HL-60/S4 treated with phorbol 12-myristate 13-acetate at 8.2 ng/mL for 4 days and 3 days (cell line): ENCODE results near the gene BCAR1.
"Not testable (repeated sequence)": the region's sequence is repeated elsewhere in the genome, so short reads cannot be mapped to it uniquely, and the experiment has no call there.

ENCODE experiments used
- in situ Hi-C: fragments of 300-500 bp; cut with MboI; formaldehyde crosslinking; loops from 2 replicates; pipeline ENCODE4 v1.15.0; 2022; ENCODE audit warnings: low sequenced_read_pairs

BCAR1 gene, protein sequence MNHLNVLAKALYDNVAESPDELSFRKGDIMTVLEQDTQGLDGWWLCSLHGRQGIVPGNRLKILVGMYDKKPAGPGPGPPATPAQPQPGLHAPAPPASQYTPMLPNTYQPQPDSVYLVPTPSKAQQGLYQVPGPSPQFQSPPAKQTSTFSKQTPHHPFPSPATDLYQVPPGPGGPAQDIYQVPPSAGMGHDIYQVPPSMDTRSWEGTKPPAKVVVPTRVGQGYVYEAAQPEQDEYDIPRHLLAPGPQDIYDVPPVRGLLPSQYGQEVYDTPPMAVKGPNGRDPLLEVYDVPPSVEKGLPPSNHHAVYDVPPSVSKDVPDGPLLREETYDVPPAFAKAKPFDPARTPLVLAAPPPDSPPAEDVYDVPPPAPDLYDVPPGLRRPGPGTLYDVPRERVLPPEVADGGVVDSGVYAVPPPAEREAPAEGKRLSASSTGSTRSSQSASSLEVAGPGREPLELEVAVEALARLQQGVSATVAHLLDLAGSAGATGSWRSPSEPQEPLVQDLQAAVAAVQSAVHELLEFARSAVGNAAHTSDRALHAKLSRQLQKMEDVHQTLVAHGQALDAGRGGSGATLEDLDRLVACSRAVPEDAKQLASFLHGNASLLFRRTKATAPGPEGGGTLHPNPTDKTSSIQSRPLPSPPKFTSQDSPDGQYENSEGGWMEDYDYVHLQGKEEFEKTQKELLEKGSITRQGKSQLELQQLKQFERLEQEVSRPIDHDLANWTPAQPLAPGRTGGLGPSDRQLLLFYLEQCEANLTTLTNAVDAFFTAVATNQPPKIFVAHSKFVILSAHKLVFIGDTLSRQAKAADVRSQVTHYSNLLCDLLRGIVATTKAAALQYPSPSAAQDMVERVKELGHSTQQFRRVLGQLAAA

DNA sequence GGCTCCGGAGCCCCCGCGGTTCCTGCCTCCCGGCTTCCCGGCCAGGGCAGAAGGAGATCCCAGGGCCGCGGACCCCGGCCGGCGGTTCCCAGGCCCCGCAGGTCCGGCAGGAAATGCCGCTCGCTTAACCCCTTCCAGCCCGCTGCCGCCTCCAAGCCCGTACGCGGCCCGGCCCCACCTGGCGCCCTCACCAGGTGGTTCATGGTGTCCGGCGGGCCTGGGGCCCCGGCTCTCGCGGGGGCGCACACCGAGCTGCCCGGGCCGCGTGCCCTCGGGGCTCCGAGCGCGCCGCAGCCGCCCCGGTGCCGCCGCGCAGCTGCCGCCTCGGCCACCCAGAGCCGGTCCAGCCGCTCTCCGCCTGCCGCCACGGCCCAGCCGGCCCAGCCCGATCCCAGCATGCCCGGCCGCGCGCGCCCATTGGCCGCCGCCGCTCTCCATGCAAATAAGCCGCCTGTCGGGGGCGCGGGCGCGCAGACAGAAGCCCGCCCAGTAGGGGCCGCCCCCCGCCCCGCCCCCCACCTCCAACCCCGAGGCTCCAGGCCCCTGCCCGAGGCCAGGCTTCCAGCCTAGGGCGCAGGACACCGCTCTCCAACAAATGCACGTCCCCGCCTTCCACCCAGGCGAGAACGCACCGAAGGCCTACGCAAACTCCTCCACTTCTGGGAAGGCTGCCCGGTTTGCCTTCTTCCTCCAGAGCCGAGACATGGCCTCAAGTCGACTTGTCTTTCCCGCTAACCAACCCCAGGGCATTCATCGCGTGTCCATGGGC, at the start of gene BCAR1:
TSS of gene BCAR1 (minus strand) at position 345 of the 769 bp plus-strand sequence. CDS start at position 203, 142 bp downstream.
- in situ Hi-C loops = no loop called here

GRCh38 chr16:75298267-75298666, 46.8 kb upstream of the BCAR1 start:
- in situ Hi-C loops = no loop called here

- in situ Hi-C loops = no loop called here
Measured at GRCh38 chr16:75296606-75297005, 45.2 kb upstream of the BCAR1 start.

- in situ Hi-C loops = no loop called here
Measured at GRCh38 chr16:75294773-75295459, 43.5 kb upstream of the BCAR1 start.

DNA sequence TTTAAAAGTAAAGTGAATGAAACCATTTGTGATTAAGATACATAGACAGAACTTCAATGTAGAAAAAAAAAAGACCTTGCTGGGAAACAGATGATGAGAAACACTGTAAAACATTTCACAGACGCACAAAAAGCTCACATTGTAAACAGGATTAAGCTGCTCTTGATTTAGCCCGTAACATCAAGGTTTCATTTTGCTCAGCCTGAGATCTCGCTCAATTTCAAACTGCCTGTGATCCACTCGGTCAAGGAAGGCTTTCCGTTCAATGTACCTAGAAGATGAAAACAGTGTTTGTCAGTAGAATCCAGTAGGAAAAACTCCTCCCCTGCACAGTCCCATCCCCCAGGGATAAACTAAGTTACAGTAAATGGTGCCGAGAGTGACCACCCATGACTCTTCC, 42.3 kb upstream of the BCAR1 start:
- in situ Hi-C loops = no loop called here

GRCh38 chr16:75293173-75293572, 41.7 kb upstream of the BCAR1 start:
- in situ Hi-C loops = no loop called here

DNA sequence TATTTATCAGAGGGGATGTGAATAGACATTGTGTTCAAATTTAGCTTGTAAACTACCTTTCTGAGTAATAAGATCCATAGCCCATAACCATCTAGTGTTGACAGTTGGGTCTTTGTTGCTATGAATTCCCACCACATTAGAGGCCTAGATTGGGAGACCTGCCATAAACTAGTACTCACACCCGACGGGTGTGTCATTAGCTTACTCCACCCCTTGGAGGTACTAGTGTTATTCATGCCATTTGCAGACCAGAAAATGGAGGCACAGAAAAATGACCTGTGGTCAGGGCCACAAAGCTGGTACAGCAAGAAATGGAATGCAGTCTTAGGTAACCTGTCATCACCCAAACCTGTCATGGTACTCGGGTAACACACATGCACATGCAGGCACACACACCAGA, 41.3 kb upstream of the BCAR1 start:
- in situ Hi-C loops = no loop called here

- in situ Hi-C loops = no loop called here
Measured at GRCh38 chr16:75289189-75289588, 37.8 kb upstream of the BCAR1 start.

- in situ Hi-C loops = no loop called here
Measured at GRCh38 chr16:75288596-75289120, 37.2 kb upstream of the BCAR1 start.

- in situ Hi-C loops = no loop called here
Measured at GRCh38 chr16:75288181-75288580, 36.8 kb upstream of the BCAR1 start.

GRCh38 chr16:75287708-75288107, 36.3 kb upstream of the BCAR1 start:
- in situ Hi-C loops = no loop called here

- in situ Hi-C loops = no loop called here
Measured at GRCh38 chr16:75286389-75286788, 35.0 kb upstream of the BCAR1 start.

DNA sequence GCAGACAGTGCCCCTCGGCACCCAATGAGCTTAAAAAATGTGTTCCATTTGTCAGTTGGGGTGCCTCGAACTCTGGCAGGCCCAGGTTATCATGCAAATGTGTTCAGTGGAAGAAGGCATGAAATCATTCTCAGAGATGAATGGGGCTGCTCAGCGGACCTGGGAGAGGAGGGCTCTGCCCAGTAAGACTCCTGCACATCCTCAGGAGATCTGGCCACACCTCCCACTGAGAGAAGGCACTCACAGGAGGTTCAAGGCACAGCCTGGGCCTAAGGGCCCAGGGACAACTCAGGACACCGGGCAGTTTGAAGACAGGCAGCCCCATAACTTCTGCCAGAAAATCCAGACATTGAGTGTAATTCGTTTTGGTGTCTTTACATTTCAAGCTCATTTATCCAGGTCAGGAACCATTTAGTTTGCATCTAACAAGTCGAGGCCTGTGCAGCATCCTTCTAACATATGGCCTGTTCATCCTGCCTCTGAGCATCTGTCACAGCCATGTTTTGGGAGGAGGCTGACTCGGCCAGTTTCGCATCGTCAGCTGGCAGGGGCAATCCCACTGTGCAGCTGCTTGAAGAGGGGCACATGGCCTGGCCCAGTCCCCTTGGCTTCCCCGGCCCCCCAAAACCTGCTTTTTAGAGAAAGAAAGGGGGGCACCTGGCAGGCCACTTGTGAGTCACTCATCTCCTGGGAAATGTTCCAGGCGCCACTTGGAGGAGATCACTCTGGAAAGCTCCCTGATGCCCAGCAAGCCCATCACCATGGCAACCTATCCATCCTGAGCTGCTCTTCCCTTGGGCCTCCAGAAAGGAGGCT, 31.2 kb upstream of the BCAR1 start:
- in situ Hi-C loops = no loop called here

GRCh38 chr16:75281826-75282225, 30.4 kb upstream of the BCAR1 start:
- in situ Hi-C loops = no loop called here

DNA sequence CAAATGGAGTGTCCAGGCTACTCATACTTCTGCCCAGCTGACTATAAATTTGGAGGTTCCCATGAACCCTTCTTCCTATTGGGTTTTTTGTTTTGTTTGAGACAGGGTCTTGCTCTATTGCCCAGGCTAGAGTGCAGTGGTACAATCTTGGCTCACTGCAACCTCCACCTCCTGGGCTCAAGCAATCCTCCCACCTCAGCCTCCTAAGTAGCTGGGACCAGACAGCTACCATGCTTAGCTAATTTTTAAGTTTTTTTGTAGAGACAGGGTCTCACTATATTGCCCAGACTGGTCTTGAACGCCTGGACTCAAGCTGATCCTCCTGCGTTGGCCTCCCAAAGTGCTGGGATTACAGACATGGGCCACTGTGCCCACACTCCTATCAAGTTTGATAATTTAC, 29.6 kb upstream of the BCAR1 start:
- in situ Hi-C loops = not testable (repeated sequence)

DNA sequence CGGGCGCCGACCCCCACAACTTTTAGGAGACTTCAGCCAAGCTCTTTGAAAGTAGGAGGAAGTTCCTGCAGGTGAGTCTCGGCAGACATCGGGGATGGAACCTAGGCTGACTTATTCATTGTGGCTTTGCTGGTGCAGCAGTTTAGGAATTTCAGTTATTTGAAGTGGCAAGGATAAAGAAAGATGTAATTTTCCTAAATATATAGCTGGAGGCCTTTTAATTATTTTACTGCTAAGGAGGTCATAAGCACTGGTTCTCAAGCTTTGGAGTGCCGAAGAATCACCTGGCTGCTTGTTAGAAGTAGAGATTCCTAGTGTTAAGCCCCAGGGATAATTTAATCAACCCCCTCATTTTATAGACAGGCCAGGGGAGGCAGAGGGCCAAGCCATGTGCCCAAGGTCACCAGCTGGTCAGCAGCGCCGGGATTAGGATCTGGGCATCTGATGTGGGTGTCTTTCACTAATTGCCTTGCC, 28.9 kb upstream of the BCAR1 start:
- in situ Hi-C loops = no loop called here

GRCh38 chr16:75279305-75279704, 27.9 kb upstream of the BCAR1 start:
- in situ Hi-C loops = no loop called here

GRCh38 chr16:75273054-75273925, 21.9 kb upstream of the BCAR1 start:
- in situ Hi-C loops = no loop called here
